NCI-H2107 treated with DMSO at 0.1 percent for 48 hours (cell line): ENCODE measurements around the gene IGSF21.

Experiments
- DNase-seq: peaks from one replicate; lab custom pipeline; 2025; ENCODE audit not compliant: unreplicated experiment; lab: John Stamatoyannopoulos, UW

Gene IGSF21

GRCh38 chr1:18394563-18395156, 287.1 kb downstream of the IGSF21 start:
- no peak for DNase-seq

- DNase-seq = no peak
These were observed 288.8 kb downstream of the IGSF21 start for GRCh38 chr1:18396247-18396980.

GRCh38 chr1:18397641-18398040, 290.0 kb downstream of the IGSF21 start:
- no peak for DNase-seq

GRCh38 chr1:18398791-18399530, 291.4 kb downstream of the IGSF21 start:
- DNase-seq = no peak

- DNase-seq = no peak
These were observed 292.9 kb downstream of the IGSF21 start for GRCh38 chr1:18400347-18401102.

GRCh38 chr1:18401921-18402320, 294.3 kb downstream of the IGSF21 start:
- no peak for DNase-seq

- DNase-seq = no peak
These were observed 296.9 kb downstream of the IGSF21 start for GRCh38 chr1:18404460-18404859.

- DNase-seq = no peak
These were observed 299.8 kb downstream of the IGSF21 start for GRCh38 chr1:18407166-18408045.

- no peak for DNase-seq
These were observed 301.2 kb downstream of the IGSF21 start for GRCh38 chr1:18408656-18409370.

- no peak for DNase-seq
These were observed 302.1 kb downstream of the IGSF21 start for GRCh38 chr1:18409609-18410237.

- DNase-seq = no peak
These were observed 302.8 kb downstream of the IGSF21 start for GRCh38 chr1:18410407-18410806.

- no peak for DNase-seq
These were observed 303.7 kb downstream of the IGSF21 start for GRCh38 chr1:18411321-18411720.

- DNase-seq = no peak
These were observed 304.4 kb downstream of the IGSF21 start for GRCh38 chr1:18411820-18412641.

GRCh38 chr1:18412882-18413353, 305.3 kb downstream of the IGSF21 start:
- DNase-seq = no peak

- no peak for DNase-seq
These were observed 306.1 kb downstream of the IGSF21 start for GRCh38 chr1:18413541-18414305.

GRCh38 chr1:18414321-18414720, 306.7 kb downstream of the IGSF21 start:
- DNase-seq = no peak

GRCh38 chr1:18414872-18415447, 307.4 kb downstream of the IGSF21 start:
- DNase-seq = no peak
